ENCODE results near the gene MGMT.

Gene MGMT

GRCh38 chr10:129681856-129682255 is 214.8 kb downstream of the MGMT start:
- TF ChIP-seq CTCF (IDR thresholded peaks at IDR 0.05; ENCODE audit: low read depth, low read length, missing control alignments): no peak
- DNase-seq (ENCODE audit: low read depth): no peak
- in situ Hi-C loops (cut with HindIII; ENCODE audit: low sequenced_read_pairs): no loop called here
- no peak overlapping the region for H3K4me3 ChIP-seq (ENCODE audit: low read depth, low read length)

GRCh38 chr10:129683519-129683918 is 216.5 kb downstream of the MGMT start:
- no peak overlapping the region for H3K4me3 ChIP-seq (ENCODE audit: low read depth, low read length)
- no peak for TF ChIP-seq CTCF (IDR thresholded peaks at IDR 0.05; ENCODE audit: low read depth, low read length, missing control alignments)
- DNase-seq (ENCODE audit: low read depth): no peak
- in situ Hi-C loops (cut with HindIII; ENCODE audit: low sequenced_read_pairs): no loop called here

- no peak for TF ChIP-seq CTCF (IDR thresholded peaks at IDR 0.05; ENCODE audit: low read depth, low read length, missing control alignments)
- H3K4me3 ChIP-seq (ENCODE audit: low read depth, low read length): no peak overlapping the region
- in situ Hi-C loops (cut with HindIII; ENCODE audit: low sequenced_read_pairs): no loop called here
- DNase-seq (ENCODE audit: low read depth): no peak
Observed at GRCh38 chr10:129683920-129684319, 216.9 kb downstream of the MGMT start.

- TF ChIP-seq CTCF (IDR thresholded peaks at IDR 0.05; ENCODE audit: low read depth, low read length, missing control alignments): no peak
- in situ Hi-C loops (cut with HindIII; ENCODE audit: low sequenced_read_pairs): no loop called here
- H3K4me3 ChIP-seq (ENCODE audit: low read depth, low read length): no peak overlapping the region
- DNase-seq (ENCODE audit: low read depth): no peak
Observed at GRCh38 chr10:129685271-129685670, 218.2 kb downstream of the MGMT start.

GRCh38 chr10:129689671-129690071 is 222.6 kb downstream of the MGMT start:
- TF ChIP-seq CTCF (IDR thresholded peaks at IDR 0.05; ENCODE audit: low read depth, low read length, missing control alignments): no peak
- DNase-seq (ENCODE audit: low read depth): no peak
- H3K4me3 ChIP-seq (ENCODE audit: low read depth, low read length): no peak overlapping the region
- in situ Hi-C loops (cut with HindIII; ENCODE audit: low sequenced_read_pairs): no loop called here

- no peak for DNase-seq (ENCODE audit: low read depth)
- no peak for TF ChIP-seq CTCF (IDR thresholded peaks at IDR 0.05; ENCODE audit: low read depth, low read length, missing control alignments)
- H3K4me3 ChIP-seq (ENCODE audit: low read depth, low read length): no peak overlapping the region
- in situ Hi-C loops (cut with HindIII; ENCODE audit: low sequenced_read_pairs): no loop called here
Observed at GRCh38 chr10:129690248-129691070, 223.4 kb downstream of the MGMT start.
